A673 (cell line): ENCODE results near the gene KCNK18. TPM values are rescaled to one million over a fixed set of nuclear protein-coding genes. Genes with fewer than 3 reads are reported as not detected.

Experiments used
- BruUV-seq: library from RNA; stranded (reverse); fragments of 400-500 nt; replicated peaks from 2 replicates; lab custom pipeline; 2021; lab: Mats Ljungman, UMichigan
- CTCF ChIA-PET: fragments of 300-600 bp; sonication (Branson Sonifier 250); formaldehyde crosslinking; loops from one replicate; lab custom pipeline; 2022; ENCODE audit warnings: antibody characterized with exemption; lab: Charles Lee
- POLR2A ChIA-PET: fragments of 300-600 bp; sonication (Branson Sonifier 250); formaldehyde crosslinking; loops from one replicate; lab custom pipeline; 2022; ENCODE audit warnings: antibody characterized with exemption; ENCODE audit not compliant: low non-redundant PET; lab: Charles Lee
- DNase-seq: peaks from one replicate; pipeline ENCODE4 v3.0.0-alpha.2; 2015; ENCODE audit warnings: low spot score
- H3K27ac ChIP-seq: fragments of 200-600 bp; sonication (generic); 2 replicates; pipeline ENCODE4 v1.5.1; 2016; ENCODE audit warnings: mixed run types, low read depth, mild to moderate bottlenecking, mixed read lengths, antibody characterized with exemption, low read length; ENCODE audit not compliant: poor library complexity, severe bottlenecking
- H3K27me3 ChIP-seq: fragments of 200-600 bp; sonication (generic); replicated peaks from 2 replicates; pipeline ENCODE4 v1.6.1; 2017; ENCODE audit warnings: mixed run types, low read depth, mild to moderate bottlenecking, mixed read lengths, antibody characterized with exemption, low read length; ENCODE audit not compliant: insufficient read depth, poor library complexity
- H3K36me3 ChIP-seq: fragments of 200-600 bp; sonication (generic); 2 replicates; pipeline ENCODE4 v1.6.1; 2016; ENCODE audit warnings: mixed run types, mild to moderate bottlenecking, mixed read lengths, antibody characterized with exemption, low read length; ENCODE audit not compliant: insufficient read depth, poor library complexity, severe bottlenecking
- H3K4me1 ChIP-seq: fragments of 200-600 bp; sonication (generic); 2 replicates; pipeline ENCODE4 v1.6.1; 2017; ENCODE audit warnings: mixed run types, mild to moderate bottlenecking, mixed read lengths, antibody characterized with exemption, low read length; ENCODE audit not compliant: insufficient read depth, poor library complexity, severe bottlenecking
- H3K4me3 ChIP-seq: fragments of 200-600 bp; sonication (generic); 2 replicates; pipeline ENCODE4 v1.5.1; 2016; ENCODE audit warnings: low read depth, mixed run types, mild to moderate bottlenecking, mixed read lengths, low read length; ENCODE audit not compliant: poor library complexity, severe bottlenecking
- H3K9me3 ChIP-seq: fragments of 200-600 bp; sonication (generic); 2 replicates; pipeline ENCODE4 v1.6.1; 2016; ENCODE audit warnings: mixed run types, low read depth, mild to moderate bottlenecking, mixed read lengths, antibody characterized with exemption, low read length; ENCODE audit not compliant: poor library complexity, severe bottlenecking
- CTCF ChIP-seq: fragments of 300-800, 200-600 bp; sonication (generic); conservative IDR thresholded peaks from 2 replicates; pipeline ENCODE4 v1.5.1; 2017; ENCODE audit warnings: low read depth, mild to moderate bottlenecking, antibody characterized with exemption, low read length, moderate library complexity, mixed read lengths
- EZH2 ChIP-seq: fragments of 200-600 bp; sonication (generic); IDR thresholded peaks from 2 replicates; pipeline ENCODE4 v1.6.1; 2017; ENCODE audit warnings: borderline replicate concordance, low read depth, mild to moderate bottlenecking, mixed read lengths, antibody characterized with exemption, low read length; ENCODE audit not compliant: poor library complexity, severe bottlenecking
- intact Hi-C: fragments of 100-400 bp; cut with micrococcal nuclease; formaldehyde crosslinking; loops from one replicate; pipeline ENCODE4 v1.10.0; 2022; ENCODE audit not compliant: unreplicated experiment
- total RNA-seq: library from RNA; stranded (reverse); gene quantifications from 2 replicates; pipeline ENCODE4 v1.2.3, GENCODE V29; 2021

The KCNK18 gene
- total RNA-seq, 1 experiment from 2014 or later: 0.43 TPM

- Histone ChIP-seq H3K36me3 (no peaks in the 10 kb centered on the region), H3K4me1 (peaks cover 4% of the 10 kb centered on the region), H3K4me3 (no peak overlapping the region), H3K27ac (no peak overlapping the region), H3K27me3 (peaks cover 11% of the 10 kb centered on the region), H3K9me3 (no peaks in the 10 kb centered on the region)
- TF ChIP-seq CTCF (no peak), EZH2 (no peak)
- DNase-seq: no peak
- CTCF ChIA-PET: no interaction called here
- POLR2A ChIA-PET: no interaction called here
- intact Hi-C loops: no loop called here
- BruUV-seq: no TSS peak
These were observed 25.3 kb downstream of the KCNK18 start for GRCh38 chr10:117222552-117222951.

GRCh38 chr10:117222976-117223692 lies 25.8 kb downstream of the KCNK18 start:
- no peaks in the 10 kb centered on the region for H3K36me3 ChIP-seq
- H3K4me1 ChIP-seq: peaks cover 3% of the 10 kb centered on the region
- TF ChIP-seq EZH2: no peak
- no peak for TF ChIP-seq CTCF
- H3K4me3 ChIP-seq: no peak overlapping the region
- BruUV-seq: no TSS peak
- H3K27me3 ChIP-seq: peaks cover 8% of the 10 kb centered on the region
- CTCF ChIA-PET: no interaction called here
- intact Hi-C loops: no loop called here
- DNase-seq: no peak
- H3K27ac ChIP-seq: no peak overlapping the region
- no peaks in the 10 kb centered on the region for H3K9me3 ChIP-seq
- POLR2A ChIA-PET: no interaction called here

- no peak for DNase-seq
- TF ChIP-seq EZH2: no peak
- no peak for TF ChIP-seq CTCF
- ChIA-PET POLR2A (no interaction called here), CTCF (no interaction called here)
- intact Hi-C loops: no loop called here
- H3K27me3 ChIP-seq: peaks cover 10% of the 10 kb centered on the region
- H3K4me1 ChIP-seq: peaks cover 2% of the 10 kb centered on the region
- H3K27ac ChIP-seq: no peak overlapping the region
- no peak overlapping the region for H3K4me3 ChIP-seq
- no TSS peak for BruUV-seq
- no peaks in the 10 kb centered on the region for H3K36me3 ChIP-seq
- no peaks in the 10 kb centered on the region for H3K9me3 ChIP-seq
These were observed 26.6 kb downstream of the KCNK18 start for GRCh38 chr10:117223693-117224430.
